PFSK-1 (cell line): ENCODE measurements around the gene CLEC2A.

ENCODE experiments used
- FOXP2 ChIP-seq: optimal IDR thresholded peaks from 2 replicates; pipeline ENCODE3; 2011; ENCODE audit warnings: borderline replicate concordance, control low read depth, inconsistent platforms; ENCODE audit not compliant: insufficient read depth; ENCODE audit errors: extremely low read length, extremely low read depth
- POLR2AphosphoS5 ChIP-seq: IDR thresholded peaks from 2 replicates; pipeline ENCODE4 v1.6.1; 2012; ENCODE audit warnings: low read depth, mild to moderate bottlenecking, control low read depth, low read length, moderate library complexity
- SIN3A ChIP-seq: IDR thresholded peaks from 2 replicates; pipeline ENCODE4 v1.6.1; 2012; ENCODE audit warnings: mild to moderate bottlenecking, low read length, moderate library complexity, borderline replicate concordance; ENCODE audit not compliant: insufficient read depth
- TAF1 ChIP-seq: IDR thresholded peaks from 2 replicates; pipeline ENCODE4 v1.6.1; 2012; ENCODE audit warnings: low read length, control low read depth, borderline replicate concordance; ENCODE audit not compliant: insufficient read depth
- TF ChIP-seq, protein P1 (sequence below), 2 experiments: IDR thresholded peaks; 2 replicates each; pipeline versions ENCODE4 v1.6.1 to v1.8.0; 2011 to 2012; ENCODE audit warnings: low read depth in 2 of 2, low read length in 2 of 2, control low read depth in 1 of 2, inconsistent platforms in 1 of 2, mild to moderate bottlenecking in 1 of 2, moderate library complexity in 1 of 2; ENCODE audit not compliant: insufficient read depth in 1 of 2

DNA sequence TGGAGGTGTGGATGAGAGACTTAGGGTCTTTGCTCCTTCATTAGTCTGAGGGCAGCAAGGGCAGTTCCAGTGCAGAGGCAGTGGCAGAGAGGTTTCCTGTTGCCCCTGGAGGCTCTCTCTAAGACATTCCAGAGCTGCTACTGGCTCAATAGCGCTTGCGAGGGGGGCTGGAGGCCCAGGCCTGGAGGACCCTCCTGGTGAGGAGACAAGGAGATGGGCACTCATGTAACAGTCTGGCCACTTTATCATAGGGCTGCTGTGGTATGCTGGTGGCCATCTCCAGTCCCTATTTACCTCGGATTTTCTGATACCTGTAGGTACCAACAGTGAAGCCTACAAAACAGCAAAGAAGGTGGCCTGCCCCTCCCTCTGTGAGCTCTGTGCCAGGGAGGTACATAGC lies 12.7 kb downstream of the CLEC2A start:
- TF ChIP-seq POLR2AphosphoS5 (no peak), TAF1 (no peak), SIN3A (no peak), FOXP2 (no peak)
- TF ChIP-seq, protein P1, sequence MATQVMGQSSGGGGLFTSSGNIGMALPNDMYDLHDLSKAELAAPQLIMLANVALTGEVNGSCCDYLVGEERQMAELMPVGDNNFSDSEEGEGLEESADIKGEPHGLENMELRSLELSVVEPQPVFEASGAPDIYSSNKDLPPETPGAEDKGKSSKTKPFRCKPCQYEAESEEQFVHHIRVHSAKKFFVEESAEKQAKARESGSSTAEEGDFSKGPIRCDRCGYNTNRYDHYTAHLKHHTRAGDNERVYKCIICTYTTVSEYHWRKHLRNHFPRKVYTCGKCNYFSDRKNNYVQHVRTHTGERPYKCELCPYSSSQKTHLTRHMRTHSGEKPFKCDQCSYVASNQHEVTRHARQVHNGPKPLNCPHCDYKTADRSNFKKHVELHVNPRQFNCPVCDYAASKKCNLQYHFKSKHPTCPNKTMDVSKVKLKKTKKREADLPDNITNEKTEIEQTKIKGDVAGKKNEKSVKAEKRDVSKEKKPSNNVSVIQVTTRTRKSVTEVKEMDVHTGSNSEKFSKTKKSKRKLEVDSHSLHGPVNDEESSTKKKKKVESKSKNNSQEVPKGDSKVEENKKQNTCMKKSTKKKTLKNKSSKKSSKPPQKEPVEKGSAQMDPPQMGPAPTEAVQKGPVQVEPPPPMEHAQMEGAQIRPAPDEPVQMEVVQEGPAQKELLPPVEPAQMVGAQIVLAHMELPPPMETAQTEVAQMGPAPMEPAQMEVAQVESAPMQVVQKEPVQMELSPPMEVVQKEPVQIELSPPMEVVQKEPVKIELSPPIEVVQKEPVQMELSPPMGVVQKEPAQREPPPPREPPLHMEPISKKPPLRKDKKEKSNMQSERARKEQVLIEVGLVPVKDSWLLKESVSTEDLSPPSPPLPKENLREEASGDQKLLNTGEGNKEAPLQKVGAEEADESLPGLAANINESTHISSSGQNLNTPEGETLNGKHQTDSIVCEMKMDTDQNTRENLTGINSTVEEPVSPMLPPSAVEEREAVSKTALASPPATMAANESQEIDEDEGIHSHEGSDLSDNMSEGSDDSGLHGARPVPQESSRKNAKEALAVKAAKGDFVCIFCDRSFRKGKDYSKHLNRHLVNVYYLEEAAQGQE (IDR thresholded peaks at IDR 0.05; ENCODE audit: insufficient read depth in 1 of 2, low read depth in 2 of 2, low read length in 2 of 2) = no peak
